A673 (cell line): ENCODE results near the gene NOM1. TPM values are rescaled to one million over a fixed set of nuclear protein-coding genes. Genes with fewer than 3 reads are reported as not detected.
"Not testable (repeated sequence)": the region's sequence is repeated elsewhere in the genome, so short reads cannot be mapped to it uniquely, and the experiment has no call there.

Experiments
- BruUV-seq: library from RNA; stranded (reverse); fragments of 400-500 nt; replicated peaks from 2 replicates; lab custom pipeline; 2021; lab: Mats Ljungman, UMichigan
- CTCF ChIA-PET: fragments of 300-600 bp; sonication (Branson Sonifier 250); formaldehyde crosslinking; loops from one replicate; lab custom pipeline; 2022; ENCODE audit warnings: antibody characterized with exemption; lab: Charles Lee
- POLR2A ChIA-PET: fragments of 300-600 bp; sonication (Branson Sonifier 250); formaldehyde crosslinking; loops from one replicate; lab custom pipeline; 2022; ENCODE audit warnings: antibody characterized with exemption; ENCODE audit not compliant: low non-redundant PET; lab: Charles Lee
- DNase-seq: peaks from one replicate; pipeline ENCODE4 v3.0.0-alpha.2; 2015; ENCODE audit warnings: low spot score
- H3K27ac ChIP-seq: fragments of 200-600 bp; sonication (generic); 2 replicates; pipeline ENCODE4 v1.5.1; 2016; ENCODE audit warnings: mixed run types, low read depth, mild to moderate bottlenecking, mixed read lengths, antibody characterized with exemption, low read length; ENCODE audit not compliant: poor library complexity, severe bottlenecking
- H3K27me3 ChIP-seq: fragments of 200-600 bp; sonication (generic); replicated peaks from 2 replicates; pipeline ENCODE4 v1.6.1; 2017; ENCODE audit warnings: mixed run types, low read depth, mild to moderate bottlenecking, mixed read lengths, antibody characterized with exemption, low read length; ENCODE audit not compliant: insufficient read depth, poor library complexity
- H3K36me3 ChIP-seq: fragments of 200-600 bp; sonication (generic); 2 replicates; pipeline ENCODE4 v1.6.1; 2016; ENCODE audit warnings: mixed run types, mild to moderate bottlenecking, mixed read lengths, antibody characterized with exemption, low read length; ENCODE audit not compliant: insufficient read depth, poor library complexity, severe bottlenecking
- H3K4me1 ChIP-seq: fragments of 200-600 bp; sonication (generic); 2 replicates; pipeline ENCODE4 v1.6.1; 2017; ENCODE audit warnings: mixed run types, mild to moderate bottlenecking, mixed read lengths, antibody characterized with exemption, low read length; ENCODE audit not compliant: insufficient read depth, poor library complexity, severe bottlenecking
- H3K4me3 ChIP-seq: fragments of 200-600 bp; sonication (generic); 2 replicates; pipeline ENCODE4 v1.5.1; 2016; ENCODE audit warnings: low read depth, mixed run types, mild to moderate bottlenecking, mixed read lengths, low read length; ENCODE audit not compliant: poor library complexity, severe bottlenecking
- H3K9me3 ChIP-seq: fragments of 200-600 bp; sonication (generic); 2 replicates; pipeline ENCODE4 v1.6.1; 2016; ENCODE audit warnings: mixed run types, low read depth, mild to moderate bottlenecking, mixed read lengths, antibody characterized with exemption, low read length; ENCODE audit not compliant: poor library complexity, severe bottlenecking
- CTCF ChIP-seq: fragments of 300-800, 200-600 bp; sonication (generic); conservative IDR thresholded peaks from 2 replicates; pipeline ENCODE4 v1.5.1; 2017; ENCODE audit warnings: low read depth, mild to moderate bottlenecking, antibody characterized with exemption, low read length, moderate library complexity, mixed read lengths
- EZH2 ChIP-seq: fragments of 200-600 bp; sonication (generic); IDR thresholded peaks from 2 replicates; pipeline ENCODE4 v1.6.1; 2017; ENCODE audit warnings: borderline replicate concordance, low read depth, mild to moderate bottlenecking, mixed read lengths, antibody characterized with exemption, low read length; ENCODE audit not compliant: poor library complexity, severe bottlenecking
- intact Hi-C: fragments of 100-400 bp; cut with micrococcal nuclease; formaldehyde crosslinking; loops from one replicate; pipeline ENCODE4 v1.10.0; 2022; ENCODE audit not compliant: unreplicated experiment
- total RNA-seq: library from RNA; stranded (reverse); gene quantifications from 2 replicates; pipeline ENCODE4 v1.2.3, GENCODE V29; 2021

NOM1 gene
- total RNA-seq, 1 experiment from 2014 or later, result 34.1 TPM

GRCh38 chr7:156919132-156919713 is 30.3 kb upstream of the NOM1 start:
- CTCF ChIA-PET, result no interaction called here
- DNase-seq, result no peak
- no peaks in the 10 kb centered on the region for H3K36me3 ChIP-seq
- no peak overlapping the region for H3K27ac ChIP-seq
- intact Hi-C loops, result no loop called here
- no peak for TF ChIP-seq CTCF
- H3K4me1 ChIP-seq, result no peaks in the 10 kb centered on the region
- no peak overlapping the region for H3K4me3 ChIP-seq
- peaks cover 9% of the 10 kb centered on the region for H3K27me3 ChIP-seq
- POLR2A ChIA-PET, result no interaction called here
- H3K9me3 ChIP-seq, result no peaks in the 10 kb centered on the region
- BruUV-seq, result no TSS peak

GRCh38 chr7:156920076-156920475 is 29.4 kb upstream of the NOM1 start:
- no peaks in the 10 kb centered on the region for H3K36me3 ChIP-seq

GRCh38 chr7:156920487-156921373 is 28.8 kb upstream of the NOM1 start:
- H3K4me1 ChIP-seq, H3K4me3 ChIP-seq, CTCF ChIA-PET, H3K36me3 ChIP-seq, BruUV-seq, H3K27me3 ChIP-seq, DNase-seq, intact Hi-C loops, H3K27ac ChIP-seq, H3K9me3 ChIP-seq: not testable (repeated sequence)
- POLR2A ChIA-PET, result interaction anchor here (0.6 kb wide), 1 partner anchor 354 kb away, joined by 4 read pairs; no protein-coding TSS in a partner anchor

More at GRCh38 chr7:156920076-156920475, 29.4 kb upstream of the NOM1 start:
- intact Hi-C loops, result no loop called here
- DNase-seq, result no peak
- ChIA-PET POLR2A (no interaction called here), CTCF (no interaction called here)
- Histone ChIP-seq H3K9me3 (no peaks in the 10 kb centered on the region), H3K4me1 (no peaks in the 10 kb centered on the region), H3K27ac (no peak overlapping the region), H3K27me3 (peaks cover 9% of the 10 kb centered on the region), H3K4me3 (no peak overlapping the region)
- TF ChIP-seq CTCF (no peak), EZH2 (no peak)
- BruUV-seq, result no TSS peak

GRCh38 chr7:156922304-156922703 is 27.2 kb upstream of the NOM1 start:
- H3K4me1 ChIP-seq, H3K36me3 ChIP-seq, DNase-seq, H3K27me3 ChIP-seq, H3K9me3 ChIP-seq, intact Hi-C loops, H3K27ac ChIP-seq, BruUV-seq, H3K4me3 ChIP-seq, POLR2A ChIA-PET, CTCF ChIA-PET: not testable (repeated sequence)

GRCh38 chr7:156925821-156926220 is 23.7 kb upstream of the NOM1 start:
- H3K36me3 ChIP-seq, intact Hi-C loops, H3K9me3 ChIP-seq, CTCF ChIA-PET, H3K4me1 ChIP-seq, H3K27ac ChIP-seq, H3K27me3 ChIP-seq, POLR2A ChIA-PET, DNase-seq, BruUV-seq, H3K4me3 ChIP-seq: not testable (repeated sequence)
